Measurements from ENCODE around the gene CEBPA.

- TF ChIP-seq EZH2 (IDR thresholded peaks at IDR 0.05; ENCODE audit: low read depth, unreplicated experiment), result no peak
- TF ChIP-seq CTCF (conservative IDR thresholded peaks at IDR 0.05; ENCODE audit: low read depth in 2 of 2), result no peak
- no peak for TF ChIP-seq POLR2AphosphoS5 (IDR thresholded peaks at IDR 0.05; ENCODE audit: low read depth)
- TF ChIP-seq EZH2phosphoT487 (IDR thresholded peaks at IDR 0.05; ENCODE audit: unreplicated experiment), result no peak
Observed at GRCh38 chr19:33339016-33339984, 37.0 kb upstream of the CEBPA start.

Data from GM23338 (cell line).